Measurements from ENCODE around the gene DNAJB12.

The DNAJB12 gene

DNA sequence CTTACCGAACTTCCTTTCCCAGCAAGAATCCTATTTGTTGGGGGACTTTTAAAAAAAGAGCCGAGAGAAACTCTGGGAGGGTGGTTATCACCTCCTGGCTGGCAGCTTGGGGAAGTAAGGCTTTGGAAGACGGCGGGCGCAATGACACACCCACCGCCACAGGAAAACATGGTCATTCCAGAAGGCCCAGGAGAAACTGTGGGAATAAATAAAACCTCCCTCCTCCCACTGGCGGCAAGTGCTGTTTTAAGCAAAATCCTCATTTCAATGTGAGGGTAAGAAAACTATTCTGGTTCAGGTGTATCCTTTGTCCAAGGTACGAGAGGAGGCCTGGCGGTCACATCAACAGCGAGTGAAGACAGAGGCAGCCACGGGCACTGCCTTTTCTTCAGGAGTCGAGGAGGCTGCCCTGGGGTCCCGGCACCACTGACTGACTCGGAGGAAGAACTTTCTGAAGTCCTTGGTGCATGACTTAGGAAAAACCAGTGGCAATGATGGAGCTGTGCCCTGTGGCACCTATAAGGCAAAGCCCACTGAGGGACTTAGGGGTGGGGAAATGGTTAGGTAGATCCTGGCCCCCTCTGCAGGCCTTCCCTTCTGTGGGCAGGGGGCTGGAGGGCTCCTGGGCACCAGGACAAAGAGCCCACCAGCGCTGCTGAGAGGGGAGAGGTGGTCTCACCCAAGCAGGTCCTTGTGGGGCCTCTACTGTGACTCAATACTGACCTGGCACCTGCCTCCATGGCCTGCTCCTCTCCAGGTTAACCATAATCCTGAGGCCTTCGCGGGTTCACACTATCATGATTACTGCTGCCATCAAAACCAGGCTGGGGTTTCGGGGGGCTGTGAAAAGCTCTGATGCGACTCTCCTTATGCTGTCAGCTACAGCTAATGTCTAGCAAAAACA lies 21.4 kb downstream of the DNAJB12 start:
- in situ Hi-C loops (cut with MboI; ENCODE audit: low pct_unique_long_range_greater_than_20kb, low sequenced_read_pairs, unreplicated experiment) = loop anchor here (10.0 to 25.0 kb wide), 3 partner anchors 79 to 396 kb away; no protein-coding TSS in a partner anchor
- DNase-seq (ENCODE audit: low spot score) = no peak
- TF ChIP-seq, protein P1, sequence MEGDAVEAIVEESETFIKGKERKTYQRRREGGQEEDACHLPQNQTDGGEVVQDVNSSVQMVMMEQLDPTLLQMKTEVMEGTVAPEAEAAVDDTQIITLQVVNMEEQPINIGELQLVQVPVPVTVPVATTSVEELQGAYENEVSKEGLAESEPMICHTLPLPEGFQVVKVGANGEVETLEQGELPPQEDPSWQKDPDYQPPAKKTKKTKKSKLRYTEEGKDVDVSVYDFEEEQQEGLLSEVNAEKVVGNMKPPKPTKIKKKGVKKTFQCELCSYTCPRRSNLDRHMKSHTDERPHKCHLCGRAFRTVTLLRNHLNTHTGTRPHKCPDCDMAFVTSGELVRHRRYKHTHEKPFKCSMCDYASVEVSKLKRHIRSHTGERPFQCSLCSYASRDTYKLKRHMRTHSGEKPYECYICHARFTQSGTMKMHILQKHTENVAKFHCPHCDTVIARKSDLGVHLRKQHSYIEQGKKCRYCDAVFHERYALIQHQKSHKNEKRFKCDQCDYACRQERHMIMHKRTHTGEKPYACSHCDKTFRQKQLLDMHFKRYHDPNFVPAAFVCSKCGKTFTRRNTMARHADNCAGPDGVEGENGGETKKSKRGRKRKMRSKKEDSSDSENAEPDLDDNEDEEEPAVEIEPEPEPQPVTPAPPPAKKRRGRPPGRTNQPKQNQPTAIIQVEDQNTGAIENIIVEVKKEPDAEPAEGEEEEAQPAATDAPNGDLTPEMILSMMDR (IDR thresholded peaks at IDR 0.05; ENCODE audit: extremely low read depth, insufficient read depth, missing control alignments) = no peak

DNA sequence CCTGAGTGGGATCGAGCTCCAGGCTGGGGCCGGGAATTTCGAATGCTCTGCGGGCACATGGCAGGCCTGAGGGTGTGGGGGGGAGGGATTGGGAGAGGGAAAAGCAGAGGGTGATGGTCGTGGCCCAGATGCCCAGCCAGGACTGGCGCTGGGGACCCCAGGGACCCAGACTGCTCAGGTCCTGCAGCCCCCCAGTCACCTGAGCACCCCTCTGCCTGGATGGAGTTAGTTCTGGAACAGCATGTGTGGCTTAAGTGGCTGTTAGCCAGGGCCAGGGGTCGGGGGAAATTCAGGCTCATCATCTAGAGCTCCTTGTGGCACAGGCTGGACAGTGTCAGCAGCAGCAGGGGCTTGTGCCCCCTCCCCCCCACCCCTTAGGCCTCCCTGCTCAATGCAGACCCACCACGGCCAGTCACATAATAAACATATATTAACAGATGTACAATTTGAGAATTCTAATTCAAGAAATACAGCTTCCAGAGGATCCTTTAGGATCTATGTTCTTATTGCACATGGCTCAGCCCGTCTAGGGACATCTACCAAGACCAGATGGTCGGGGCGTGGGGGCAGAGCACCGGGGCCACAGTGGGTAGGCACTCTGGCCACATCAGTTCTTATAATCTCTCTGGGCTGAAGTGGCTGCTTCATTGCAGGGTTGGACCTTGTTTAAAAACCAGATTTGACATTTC lies 22.2 kb downstream of the DNAJB12 start:
- in situ Hi-C loops (cut with MboI; ENCODE audit: low pct_unique_long_range_greater_than_20kb, low sequenced_read_pairs, unreplicated experiment) = loop anchor here (10.0 to 25.0 kb wide), 3 partner anchors 78 to 395 kb away; no protein-coding TSS in a partner anchor
- no peak for DNase-seq (ENCODE audit: low spot score)
- TF ChIP-seq, protein P1 (IDR thresholded peaks at IDR 0.05; ENCODE audit: extremely low read depth, insufficient read depth, missing control alignments) = no peak

- in situ Hi-C loops (cut with MboI; ENCODE audit: low pct_unique_long_range_greater_than_20kb, low sequenced_read_pairs, unreplicated experiment) = loop anchor here (10.0 to 25.0 kb wide), 3 partner anchors 77 to 394 kb away; no protein-coding TSS in a partner anchor
- DNase-seq (ENCODE audit: low spot score) = peak; percentile 85
- TF ChIP-seq, protein P1 (IDR thresholded peaks at IDR 0.05; ENCODE audit: extremely low read depth, insufficient read depth, missing control alignments) = no peak
Observed at GRCh38 chr10:72331575-72332422, 22.9 kb downstream of the DNAJB12 start.

GRCh38 chr10:72330069-72330426 lies 24.7 kb downstream of the DNAJB12 start:
- TF ChIP-seq, protein P1 (IDR thresholded peaks at IDR 0.05; ENCODE audit: extremely low read depth, insufficient read depth, missing control alignments) = no peak
- in situ Hi-C loops (cut with MboI; ENCODE audit: low pct_unique_long_range_greater_than_20kb, low sequenced_read_pairs, unreplicated experiment) = loop anchor here (10.0 to 25.0 kb wide), 3 partner anchors 75 to 393 kb away; no protein-coding TSS in a partner anchor

DNA sequence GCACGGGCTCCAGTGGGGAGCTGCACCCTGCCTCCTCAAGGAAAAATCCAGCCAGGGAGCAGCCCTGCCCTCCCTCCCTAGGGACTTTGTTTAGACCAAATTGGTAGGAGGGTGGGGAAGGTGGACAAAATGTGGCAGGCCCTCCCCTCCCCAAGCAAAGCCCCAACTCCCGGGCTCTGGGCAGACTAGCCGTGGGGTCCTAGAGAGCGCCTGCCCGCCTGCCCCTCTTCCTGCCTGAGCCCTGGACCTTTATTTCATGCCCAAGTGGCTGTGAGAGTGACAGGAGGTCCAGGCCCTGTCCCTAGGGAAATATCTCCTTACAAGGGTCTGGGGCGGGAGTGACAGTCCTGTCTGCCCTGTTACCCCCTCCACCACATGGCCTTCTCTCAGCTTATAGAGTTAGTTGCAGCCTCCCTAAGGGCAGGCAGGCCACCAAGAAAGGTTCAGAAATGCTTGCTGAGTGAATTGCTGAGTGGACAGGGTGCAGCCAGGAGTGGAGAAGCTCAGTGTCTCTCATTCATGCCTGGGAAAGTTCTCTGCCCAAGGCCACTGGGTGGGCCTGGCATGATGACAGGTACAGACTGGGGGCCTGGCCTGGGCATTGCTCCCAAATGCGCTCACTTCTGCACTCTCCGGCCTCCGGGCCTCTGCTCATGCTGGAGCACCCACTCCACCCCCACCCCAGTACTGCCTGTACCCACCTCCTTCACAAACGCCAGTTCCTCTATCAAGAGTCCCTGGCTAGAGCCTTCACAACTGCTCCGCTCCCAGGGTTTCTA lies 25.2 kb downstream of the DNAJB12 start:
- TF ChIP-seq, protein P1 (IDR thresholded peaks at IDR 0.05; ENCODE audit: extremely low read depth, insufficient read depth, missing control alignments) = no peak
- no peak for DNase-seq (ENCODE audit: low spot score)
- in situ Hi-C loops (cut with MboI; ENCODE audit: low pct_unique_long_range_greater_than_20kb, low sequenced_read_pairs, unreplicated experiment) = loop anchor here (10.0 to 25.0 kb wide), 3 partner anchors 75 to 392 kb away; no protein-coding TSS in a partner anchor

More at GRCh38 chr10:72330069-72330426, 24.7 kb downstream of the DNAJB12 start:
- DNase-seq (ENCODE audit: low spot score) = no peak

All from GM13977 (cell line).